ENCODE measurements around the gene TGDS.
"Not testable (repeated sequence)": the region's sequence is repeated elsewhere in the genome, so short reads cannot be mapped to it uniquely, and the experiment has no call there.

Gene TGDS

DNA sequence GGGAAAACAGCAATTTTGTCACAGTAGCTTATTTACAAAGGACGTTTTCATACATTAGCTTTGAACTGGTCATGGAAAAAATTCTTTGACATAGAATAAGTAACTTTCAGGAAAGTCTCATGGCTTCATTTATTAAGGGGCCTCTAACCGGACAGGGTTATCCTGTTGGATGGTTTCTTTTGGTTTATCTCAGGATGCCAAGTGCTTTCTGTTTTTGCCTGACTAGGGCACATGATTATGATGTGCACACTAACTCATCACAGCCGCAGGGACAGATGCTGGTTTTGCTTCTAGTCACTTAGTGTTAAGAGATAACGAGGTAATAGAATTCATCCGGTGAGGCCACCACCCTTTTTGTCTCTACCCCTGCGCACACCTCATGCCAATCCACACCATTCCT is 53.0 kb downstream of the TGDS start:
- peaks cover 4% of the 10 kb centered on the region for H3K9me3 Mint-ChIP-seq
- H3K27me3 Mint-ChIP-seq (ENCODE audit: low read depth, poor library complexity): no peaks in the 10 kb centered on the region
- peaks cover 10% of the 10 kb centered on the region for H3K4me1 Mint-ChIP-seq
- peaks cover 5% of the 10 kb centered on the region for H3K36me3 Mint-ChIP-seq (ENCODE audit: low read depth)
- TF ChIP-seq, protein P1, sequence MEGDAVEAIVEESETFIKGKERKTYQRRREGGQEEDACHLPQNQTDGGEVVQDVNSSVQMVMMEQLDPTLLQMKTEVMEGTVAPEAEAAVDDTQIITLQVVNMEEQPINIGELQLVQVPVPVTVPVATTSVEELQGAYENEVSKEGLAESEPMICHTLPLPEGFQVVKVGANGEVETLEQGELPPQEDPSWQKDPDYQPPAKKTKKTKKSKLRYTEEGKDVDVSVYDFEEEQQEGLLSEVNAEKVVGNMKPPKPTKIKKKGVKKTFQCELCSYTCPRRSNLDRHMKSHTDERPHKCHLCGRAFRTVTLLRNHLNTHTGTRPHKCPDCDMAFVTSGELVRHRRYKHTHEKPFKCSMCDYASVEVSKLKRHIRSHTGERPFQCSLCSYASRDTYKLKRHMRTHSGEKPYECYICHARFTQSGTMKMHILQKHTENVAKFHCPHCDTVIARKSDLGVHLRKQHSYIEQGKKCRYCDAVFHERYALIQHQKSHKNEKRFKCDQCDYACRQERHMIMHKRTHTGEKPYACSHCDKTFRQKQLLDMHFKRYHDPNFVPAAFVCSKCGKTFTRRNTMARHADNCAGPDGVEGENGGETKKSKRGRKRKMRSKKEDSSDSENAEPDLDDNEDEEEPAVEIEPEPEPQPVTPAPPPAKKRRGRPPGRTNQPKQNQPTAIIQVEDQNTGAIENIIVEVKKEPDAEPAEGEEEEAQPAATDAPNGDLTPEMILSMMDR (IDR thresholded peaks at IDR 0.05): no peak
- no peak overlapping the region for H3K4me3 Mint-ChIP-seq
- no peak overlapping the region for H3K27ac Mint-ChIP-seq
- no peak for DNase-seq

DNA sequence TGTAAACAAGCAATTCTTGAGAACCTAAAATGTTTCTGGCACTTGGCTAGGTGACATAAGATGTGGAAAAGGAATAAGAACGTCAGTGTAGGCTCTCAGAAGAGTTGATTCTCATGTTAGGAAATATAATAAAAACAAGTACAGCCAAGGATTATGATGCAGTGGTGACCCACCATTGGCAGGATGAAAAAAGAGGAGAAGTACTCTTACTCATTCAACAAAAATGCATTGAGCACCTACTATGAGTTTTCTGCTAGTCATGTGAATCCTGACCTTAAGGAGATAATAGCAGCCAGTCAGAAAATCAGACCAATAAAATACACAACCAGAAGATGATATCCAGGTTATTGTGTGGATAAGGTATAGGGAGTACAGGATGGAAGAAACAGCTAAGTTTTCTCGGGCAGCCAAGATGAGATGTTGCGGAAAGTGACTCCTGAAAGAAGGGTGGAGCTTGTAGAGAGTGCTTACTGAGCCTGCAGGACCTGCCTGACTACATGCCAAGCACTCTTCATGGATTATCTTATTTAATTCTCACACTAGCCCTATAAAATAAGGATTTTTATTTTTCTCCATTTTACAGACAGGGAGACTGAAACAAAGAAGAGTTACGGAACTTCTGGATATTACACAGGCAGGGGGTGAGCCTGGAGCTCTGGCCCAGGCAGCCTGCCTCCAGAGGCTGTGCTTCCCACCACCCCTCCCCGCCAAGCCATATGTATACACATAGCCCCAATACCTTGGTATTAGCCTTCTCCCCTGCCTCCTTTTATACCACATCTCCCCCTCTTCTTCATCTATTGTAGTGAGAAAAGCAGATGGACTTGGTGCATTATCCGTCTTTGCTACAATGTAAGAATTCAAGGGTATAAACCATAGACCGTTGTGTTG is 58.0 kb downstream of the TGDS start:
- H3K9me3 Mint-ChIP-seq: no peaks in the 10 kb centered on the region
- TF ChIP-seq, protein P1 (IDR thresholded peaks at IDR 0.05): no peak
- H3K4me1 Mint-ChIP-seq: no peaks in the 10 kb centered on the region
- no peak overlapping the region for H3K4me3 Mint-ChIP-seq
- H3K36me3 Mint-ChIP-seq (ENCODE audit: low read depth): no peaks in the 10 kb centered on the region
- peaks cover 4% of the 10 kb centered on the region for H3K27me3 Mint-ChIP-seq (ENCODE audit: low read depth, poor library complexity)
- no peak for DNase-seq
- H3K27ac Mint-ChIP-seq: no peak overlapping the region

- Mint-ChIP-seq H3K27ac (no peak overlapping the region), H3K36me3 (ENCODE audit: low read depth) (no peaks in the 10 kb centered on the region)
Measured at GRCh38 chr13:94535775-94536174, 60.2 kb downstream of the TGDS start.

GRCh38 chr13:94535231-94535630 is 60.7 kb downstream of the TGDS start:
- Mint-ChIP-seq H3K4me1 (no peaks in the 10 kb centered on the region), H3K4me3 (no peak overlapping the region), H3K27me3 (ENCODE audit: low read depth, poor library complexity) (peaks cover 7% of the 10 kb centered on the region), H3K9me3 (peaks cover 16% of the 10 kb centered on the region), H3K27ac (no peak overlapping the region), H3K36me3 (ENCODE audit: low read depth) (no peaks in the 10 kb centered on the region)
- TF ChIP-seq, protein P1 (IDR thresholded peaks at IDR 0.05): no peak
- DNase-seq: no peak

More at GRCh38 chr13:94535775-94536174, 60.2 kb downstream of the TGDS start:
- Mint-ChIP-seq H3K9me3 (peaks cover 11% of the 10 kb centered on the region), H3K4me3 (no peak overlapping the region), H3K4me1 (no peaks in the 10 kb centered on the region), H3K27me3 (ENCODE audit: low read depth, poor library complexity) (peaks cover 4% of the 10 kb centered on the region)
- no peak for DNase-seq
- TF ChIP-seq, protein P1 (IDR thresholded peaks at IDR 0.05): no peak

DNA sequence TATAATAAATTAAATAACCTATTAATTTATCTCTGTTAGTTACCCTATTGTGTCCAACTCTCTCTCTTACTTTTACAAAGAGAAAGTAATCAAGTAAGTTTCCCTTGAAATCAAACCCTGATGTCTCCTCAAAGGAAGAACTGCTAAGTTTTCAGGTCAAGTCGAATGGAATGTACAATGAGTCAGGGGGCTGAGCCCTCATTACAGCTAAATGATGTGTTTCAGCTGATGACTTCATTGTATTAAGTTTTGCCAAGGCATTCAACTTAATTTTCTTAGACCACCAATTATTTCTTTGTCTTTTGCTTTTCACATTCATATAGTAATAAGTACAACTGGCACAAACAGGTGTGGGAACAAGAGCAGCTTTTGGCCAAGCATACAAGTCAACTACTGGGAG is 61.8 kb downstream of the TGDS start:
- Mint-ChIP-seq H3K4me3 (no peak overlapping the region), H3K9me3 (peaks cover 24% of the 10 kb centered on the region), H3K27me3 (ENCODE audit: low read depth, poor library complexity) (peaks cover 8% of the 10 kb centered on the region), H3K27ac (no peak overlapping the region), H3K36me3 (ENCODE audit: low read depth) (no peaks in the 10 kb centered on the region), H3K4me1 (no peaks in the 10 kb centered on the region)
- TF ChIP-seq, protein P1 (IDR thresholded peaks at IDR 0.05): no peak
- no peak for DNase-seq

- H3K27ac Mint-ChIP-seq; H3K36me3 Mint-ChIP-seq (ENCODE audit: low read depth); H3K4me1 Mint-ChIP-seq; DNase-seq; H3K27me3 Mint-ChIP-seq (ENCODE audit: low read depth, poor library complexity); H3K4me3 Mint-ChIP-seq: not testable (repeated sequence)
- peaks cover 38% of the 10 kb centered on the region for H3K9me3 Mint-ChIP-seq
Measured at GRCh38 chr13:94532278-94532677, 63.7 kb downstream of the TGDS start.

DNA sequence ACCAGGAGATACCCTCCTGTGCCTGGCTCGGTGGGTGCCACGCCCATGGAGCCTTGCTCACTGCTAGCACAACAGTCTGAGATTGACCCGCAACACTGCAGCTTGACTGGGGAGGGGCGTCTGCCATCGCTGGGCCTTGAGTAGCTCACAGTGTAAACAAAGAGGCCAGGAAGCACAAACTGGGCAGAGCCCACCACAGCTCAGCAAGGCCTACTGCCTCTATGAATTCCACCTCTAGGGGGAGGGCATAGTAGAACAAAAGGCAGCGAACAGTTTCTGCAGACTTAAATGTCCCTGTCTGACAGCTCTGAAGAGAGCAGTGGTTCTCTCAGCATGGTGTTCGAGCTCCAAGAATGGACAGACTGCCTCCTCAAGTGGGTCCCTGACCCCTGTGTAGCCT is 69.0 kb downstream of the TGDS start:
- not testable (repeated sequence) for DNase-seq; H3K27me3 Mint-ChIP-seq (ENCODE audit: low read depth, poor library complexity); H3K4me1 Mint-ChIP-seq; H3K4me3 Mint-ChIP-seq; H3K36me3 Mint-ChIP-seq (ENCODE audit: low read depth); H3K27ac Mint-ChIP-seq
- H3K9me3 Mint-ChIP-seq: peaks cover 40% of the 10 kb centered on the region

Data from nephron progenitor cell (in vitro differentiated cells).